Measurements from ENCODE around the gene TXNL4A.

Gene TXNL4A

DNA sequence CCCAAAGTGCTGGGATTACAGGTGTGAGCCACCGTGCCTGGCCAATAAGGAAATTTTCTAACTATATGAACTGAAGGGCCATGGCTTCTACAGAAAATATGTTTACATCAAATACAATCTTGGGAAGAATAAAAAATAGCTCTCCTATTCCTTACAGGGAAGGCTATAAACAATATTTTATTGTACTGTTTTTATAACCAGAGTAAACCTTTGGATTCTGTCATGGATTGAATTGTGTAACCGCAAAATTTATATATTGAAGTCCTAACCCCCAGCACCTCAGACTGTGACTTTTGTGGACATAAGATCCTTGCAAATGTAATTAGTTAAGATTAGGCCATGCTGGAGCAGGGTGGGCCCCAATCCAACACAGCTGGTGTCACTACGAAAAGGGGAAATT is 15.6 kb downstream of the TXNL4A start:
- H3K4me3 ChIP-seq (ENCODE audit: low read length) = no peak overlapping the region
- TF ChIP-seq, protein P1, sequence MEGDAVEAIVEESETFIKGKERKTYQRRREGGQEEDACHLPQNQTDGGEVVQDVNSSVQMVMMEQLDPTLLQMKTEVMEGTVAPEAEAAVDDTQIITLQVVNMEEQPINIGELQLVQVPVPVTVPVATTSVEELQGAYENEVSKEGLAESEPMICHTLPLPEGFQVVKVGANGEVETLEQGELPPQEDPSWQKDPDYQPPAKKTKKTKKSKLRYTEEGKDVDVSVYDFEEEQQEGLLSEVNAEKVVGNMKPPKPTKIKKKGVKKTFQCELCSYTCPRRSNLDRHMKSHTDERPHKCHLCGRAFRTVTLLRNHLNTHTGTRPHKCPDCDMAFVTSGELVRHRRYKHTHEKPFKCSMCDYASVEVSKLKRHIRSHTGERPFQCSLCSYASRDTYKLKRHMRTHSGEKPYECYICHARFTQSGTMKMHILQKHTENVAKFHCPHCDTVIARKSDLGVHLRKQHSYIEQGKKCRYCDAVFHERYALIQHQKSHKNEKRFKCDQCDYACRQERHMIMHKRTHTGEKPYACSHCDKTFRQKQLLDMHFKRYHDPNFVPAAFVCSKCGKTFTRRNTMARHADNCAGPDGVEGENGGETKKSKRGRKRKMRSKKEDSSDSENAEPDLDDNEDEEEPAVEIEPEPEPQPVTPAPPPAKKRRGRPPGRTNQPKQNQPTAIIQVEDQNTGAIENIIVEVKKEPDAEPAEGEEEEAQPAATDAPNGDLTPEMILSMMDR (IDR thresholded peaks at IDR 0.05; ENCODE audit: insufficient read depth, low read depth, low read length, missing control alignments) = no peak
- no peak for DNase-seq (ENCODE audit: low read depth)

DNA sequence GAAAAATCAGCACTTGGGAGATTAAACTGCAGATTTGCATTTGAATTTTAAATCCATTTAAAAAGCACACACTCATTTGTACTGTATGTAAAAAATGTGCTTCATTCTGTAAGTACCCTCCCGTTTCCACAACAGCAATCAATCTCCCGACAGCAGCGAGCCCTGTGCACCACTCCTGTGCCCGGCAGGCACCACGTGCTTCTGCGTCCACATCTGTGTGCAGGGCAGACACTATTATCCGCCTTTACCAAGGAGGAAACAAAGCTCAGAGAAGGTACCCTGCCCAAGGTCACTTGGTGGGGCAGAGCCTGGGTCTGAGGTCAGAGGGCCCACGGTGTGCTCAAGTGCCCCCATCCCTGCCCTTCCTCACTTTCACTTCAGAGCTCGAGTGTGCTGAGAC is 16.4 kb downstream of the TXNL4A start:
- no peak overlapping the region for H3K4me3 ChIP-seq (ENCODE audit: low read length)
- TF ChIP-seq, protein P1 (IDR thresholded peaks at IDR 0.05; ENCODE audit: insufficient read depth, low read depth, low read length, missing control alignments) = no peak
- DNase-seq (ENCODE audit: low read depth) = no peak

DNA sequence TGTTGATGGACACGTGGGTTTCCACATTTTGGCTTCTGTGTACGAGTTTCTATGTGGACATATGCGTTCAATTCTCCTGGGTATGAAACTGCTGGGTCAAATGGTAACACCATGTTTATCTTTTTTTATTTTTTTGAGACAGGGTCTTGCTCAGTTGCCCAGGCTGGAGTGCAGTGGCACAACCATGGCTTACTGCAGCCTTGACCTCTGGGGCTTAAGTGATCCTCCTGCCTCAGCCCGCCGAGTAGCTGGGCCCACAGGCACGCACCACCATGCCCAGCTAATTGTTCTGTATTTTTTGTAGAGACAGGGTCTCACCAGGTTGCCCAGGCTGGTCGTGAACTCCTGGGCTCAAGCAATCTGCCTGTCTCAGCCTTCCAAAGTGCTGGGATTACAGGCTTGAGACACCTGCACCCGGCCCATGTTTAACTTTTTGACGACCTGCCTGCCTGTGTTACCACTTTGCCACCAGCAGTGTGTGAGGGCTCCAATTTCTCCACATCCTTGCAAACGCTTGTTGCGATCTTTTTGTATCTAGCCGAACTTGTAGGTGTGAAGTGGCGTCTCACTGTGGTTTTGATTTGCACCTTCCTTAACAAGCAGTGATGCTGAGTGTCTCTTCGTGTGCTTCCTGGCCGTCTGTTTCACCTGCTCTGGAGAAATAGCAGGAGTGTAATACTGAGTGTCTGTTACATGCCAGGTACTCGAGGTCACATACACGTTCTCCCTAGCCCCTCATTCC is 17.0 kb downstream of the TXNL4A start:
- TF ChIP-seq, protein P1 (IDR thresholded peaks at IDR 0.05; ENCODE audit: insufficient read depth, low read depth, low read length, missing control alignments) = no peak
- no peak for DNase-seq (ENCODE audit: low read depth)
- H3K4me3 ChIP-seq (ENCODE audit: low read length) = no peak overlapping the region

DNA sequence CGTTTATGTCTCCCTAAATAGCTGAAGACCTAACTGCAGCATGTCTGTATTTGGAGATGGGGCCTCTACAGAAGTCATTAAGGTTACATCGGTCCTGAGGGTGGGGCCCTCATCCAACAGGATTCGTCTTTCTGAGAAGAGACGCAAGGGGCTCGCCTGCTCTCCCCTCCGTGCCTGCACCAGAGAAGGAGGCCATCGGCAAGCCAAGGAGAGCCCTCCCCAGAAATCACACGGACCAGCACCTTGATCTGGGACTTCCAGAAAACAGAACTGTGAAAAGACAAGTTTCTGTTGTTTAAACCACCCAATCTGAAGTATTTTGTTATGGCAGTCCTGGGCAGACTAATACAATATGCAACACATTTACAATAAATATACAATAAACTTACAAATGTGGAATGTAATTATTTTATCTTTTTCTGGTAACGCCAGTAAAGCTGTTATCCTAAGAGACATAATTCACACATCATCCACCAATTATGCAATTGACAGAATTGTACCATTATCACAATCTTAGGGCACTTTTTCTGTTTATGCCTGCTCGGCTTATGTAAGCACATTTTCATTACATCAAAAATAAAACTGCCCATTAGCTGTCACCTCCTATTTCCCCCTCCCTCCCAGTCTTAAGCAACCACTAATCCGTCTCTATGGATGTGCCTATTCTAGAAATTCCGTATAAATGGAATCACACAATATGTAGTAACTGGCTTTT is 17.8 kb downstream of the TXNL4A start:
- TF ChIP-seq, protein P1 (IDR thresholded peaks at IDR 0.05; ENCODE audit: insufficient read depth, low read depth, low read length, missing control alignments) = no peak
- no peak for DNase-seq (ENCODE audit: low read depth)
- H3K4me3 ChIP-seq (ENCODE audit: low read length) = no peak overlapping the region

DNA sequence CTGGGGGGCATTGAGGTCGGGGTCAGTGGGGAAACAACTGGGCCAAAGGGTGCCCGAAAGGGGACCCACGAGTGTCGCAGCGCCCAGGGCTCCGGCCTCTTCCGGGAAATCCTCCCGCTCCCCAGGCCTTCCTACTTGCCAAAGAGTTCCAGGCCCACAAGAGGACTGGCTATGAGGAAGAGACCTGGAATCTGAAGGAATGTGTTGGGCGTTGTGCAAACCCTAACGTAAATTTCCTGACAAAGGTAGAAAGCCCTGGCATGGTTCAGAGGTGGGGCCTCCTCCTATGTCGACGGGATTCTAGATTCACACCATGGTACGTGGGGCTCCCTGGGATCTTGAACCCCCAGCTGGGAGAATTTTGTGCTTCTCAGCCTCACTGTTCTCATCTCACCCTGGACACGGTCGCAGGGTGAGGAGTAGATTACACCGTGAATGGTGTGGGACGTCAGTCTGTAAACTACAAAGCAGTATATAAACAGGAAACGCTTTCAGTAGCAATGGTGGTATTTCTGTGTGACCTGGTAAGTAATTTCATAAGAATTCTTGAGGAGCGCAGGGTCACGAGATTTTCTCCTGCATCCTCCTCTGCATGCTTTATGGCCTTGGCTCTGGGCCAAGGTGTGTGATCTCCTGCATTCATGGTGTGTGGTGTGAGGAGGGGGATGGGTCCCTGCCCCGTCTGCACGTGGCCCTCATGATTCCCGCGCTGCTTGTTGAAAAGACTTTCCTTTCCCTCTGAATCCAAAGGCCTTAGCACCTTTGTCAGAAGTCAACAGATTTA is 23.1 kb downstream of the TXNL4A start:
- TF ChIP-seq, protein P1 (IDR thresholded peaks at IDR 0.05; ENCODE audit: insufficient read depth, low read depth, low read length, missing control alignments) = no peak
- peak; percentile 81 for DNase-seq (ENCODE audit: low read depth)
- peak overlapping the region; percentile 69 for H3K4me3 ChIP-seq (ENCODE audit: low read length)

DNA sequence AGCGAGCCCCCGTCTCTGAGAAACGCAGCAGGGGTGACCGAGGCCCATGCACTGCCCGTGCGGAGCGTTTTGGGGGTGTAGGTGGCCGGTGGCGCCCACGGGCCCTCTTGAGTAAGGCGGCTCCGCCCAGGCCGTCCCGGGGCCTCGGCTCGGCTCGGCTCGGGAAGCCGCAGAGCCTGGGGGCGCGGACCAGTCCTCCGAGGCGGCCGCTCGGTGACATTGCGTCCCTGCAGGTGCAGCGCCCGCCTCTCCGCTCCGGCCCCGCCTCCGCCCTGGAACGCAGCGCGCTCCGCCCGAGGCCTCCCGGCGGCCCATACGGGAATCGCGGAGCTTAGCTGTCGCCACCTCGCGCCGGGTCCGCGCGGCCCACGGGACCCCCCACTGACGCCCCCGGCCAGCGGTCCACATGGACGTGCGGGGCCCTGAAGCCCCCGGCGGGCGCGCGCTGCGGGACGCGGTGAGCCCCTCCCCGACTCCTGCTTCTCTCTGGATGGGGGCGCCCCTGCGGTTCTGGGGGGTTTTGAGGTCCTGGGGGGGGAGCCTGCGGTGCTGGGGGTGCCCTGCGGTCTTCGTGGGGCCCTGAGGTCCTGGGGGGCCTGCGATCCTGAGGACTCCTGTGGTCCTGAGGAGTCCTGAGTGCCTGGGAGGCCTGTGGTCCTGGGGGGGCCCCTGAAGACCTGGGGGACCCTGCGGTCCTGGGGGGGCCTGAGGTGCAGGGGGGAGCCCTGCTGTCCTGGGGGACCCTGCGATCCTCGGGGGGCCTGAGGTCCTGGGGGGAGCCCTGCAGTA is 23.8 kb downstream of the TXNL4A start, which contains the start of gene HSBP1L1:
Gene HSBP1L1 (plus strand): TSS at position 314 of the 789 bp plus-strand sequence. CDS start 93 bp downstream, at position 407.
- H3K4me3 ChIP-seq (ENCODE audit: low read length) = peak within 1 kb of the TSS; percentile 69
- TF ChIP-seq, protein P1 (IDR thresholded peaks at IDR 0.05; ENCODE audit: insufficient read depth, low read depth, low read length, missing control alignments) = no peak
- DNase-seq (ENCODE audit: low read depth) = peak; percentile 68

Measured in epithelial cell of esophagus (primary cell).